ENCODE data around the gene RNF150. TPM values are rescaled to one million over a fixed set of nuclear protein-coding genes. Genes with fewer than 3 reads are reported as not detected.

RNF150 gene
- total and polyA plus RNA-seq, 8 donors: 0.31 to 88.1 (median 8.3) TPM

- 86 to 95% (median 91%) methylated on average over 3 of the region's 3 CpGs for WGBS, 5 donors
- Histone ChIP-seq H3K27me3 (no peaks in the 10 kb centered on the region), H3K9me3 (no peaks in the 10 kb centered on the region), H3K36me3 (no peaks in the 10 kb centered on the region), H3K4me3 (no peak overlapping the region), H3K27ac (no peak overlapping the region), H3K4me1 (no peaks in the 10 kb centered on the region)
- intact Hi-C loops (cut with DNase I; ENCODE audit: low total_unique reads): no loop called here
- TF ChIP-seq POLR2AphosphoS5 (IDR thresholded peaks at IDR 0.05): no peak
- TF ChIP-seq POLR2A (IDR thresholded peaks at IDR 0.05): no peak
- TF ChIP-seq, protein P1, sequence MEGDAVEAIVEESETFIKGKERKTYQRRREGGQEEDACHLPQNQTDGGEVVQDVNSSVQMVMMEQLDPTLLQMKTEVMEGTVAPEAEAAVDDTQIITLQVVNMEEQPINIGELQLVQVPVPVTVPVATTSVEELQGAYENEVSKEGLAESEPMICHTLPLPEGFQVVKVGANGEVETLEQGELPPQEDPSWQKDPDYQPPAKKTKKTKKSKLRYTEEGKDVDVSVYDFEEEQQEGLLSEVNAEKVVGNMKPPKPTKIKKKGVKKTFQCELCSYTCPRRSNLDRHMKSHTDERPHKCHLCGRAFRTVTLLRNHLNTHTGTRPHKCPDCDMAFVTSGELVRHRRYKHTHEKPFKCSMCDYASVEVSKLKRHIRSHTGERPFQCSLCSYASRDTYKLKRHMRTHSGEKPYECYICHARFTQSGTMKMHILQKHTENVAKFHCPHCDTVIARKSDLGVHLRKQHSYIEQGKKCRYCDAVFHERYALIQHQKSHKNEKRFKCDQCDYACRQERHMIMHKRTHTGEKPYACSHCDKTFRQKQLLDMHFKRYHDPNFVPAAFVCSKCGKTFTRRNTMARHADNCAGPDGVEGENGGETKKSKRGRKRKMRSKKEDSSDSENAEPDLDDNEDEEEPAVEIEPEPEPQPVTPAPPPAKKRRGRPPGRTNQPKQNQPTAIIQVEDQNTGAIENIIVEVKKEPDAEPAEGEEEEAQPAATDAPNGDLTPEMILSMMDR (IDR thresholded peaks at IDR 0.05): no peak
- no peak for TF ChIP-seq EP300 (IDR thresholded peaks at IDR 0.05)
- no peak for DNase-seq
Measured at GRCh38 chr4:141102367-141102766, 30.9 kb downstream of the RNF150 start.

GRCh38 chr4:141101511-141101910 is 31.8 kb downstream of the RNF150 start:
- no peak overlapping the region for H3K27ac ChIP-seq
- no peak for DNase-seq
- 81 to 91% (median 84%) methylated on average over 4 of the region's 4 CpGs for WGBS, 5 donors

GRCh38 chr4:141099326-141099725 is 33.9 kb downstream of the RNF150 start:
- no peak overlapping the region for H3K27ac ChIP-seq

More at GRCh38 chr4:141101511-141101910, 31.8 kb downstream of the RNF150 start:
- Histone ChIP-seq H3K36me3 (no peaks in the 10 kb centered on the region), H3K4me1 (no peaks in the 10 kb centered on the region), H3K9me3 (no peaks in the 10 kb centered on the region), H3K4me3 (no peak overlapping the region), H3K27me3 (no peaks in the 10 kb centered on the region)
- intact Hi-C loops (cut with DNase I; ENCODE audit: low total_unique reads): no loop called here
- TF ChIP-seq POLR2AphosphoS5 (IDR thresholded peaks at IDR 0.05) (no peak), EP300 (IDR thresholded peaks at IDR 0.05) (no peak), POLR2A (IDR thresholded peaks at IDR 0.05) (no peak)
- TF ChIP-seq, protein P1 (IDR thresholded peaks at IDR 0.05): no peak

DNA sequence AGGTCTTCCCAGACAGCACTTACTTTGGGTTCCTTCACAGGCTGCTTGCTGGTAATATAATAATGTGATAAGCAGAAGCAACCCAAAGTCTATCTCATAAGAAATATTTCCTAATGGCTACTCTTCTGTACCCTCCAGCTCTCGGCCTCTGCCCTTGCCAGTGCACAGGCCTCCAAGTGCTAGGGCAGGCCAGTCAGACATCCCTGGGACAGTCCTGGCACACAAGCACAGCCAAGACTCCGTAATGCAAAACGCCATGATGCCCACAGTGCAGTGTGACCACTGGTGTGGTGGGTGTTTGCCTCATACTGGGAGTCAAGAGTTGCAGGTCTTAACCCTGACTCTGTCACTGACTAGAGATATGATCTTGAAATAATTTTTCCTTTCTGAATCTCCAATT is 35.1 kb downstream of the RNF150 start:
- WGBS, 5 donors: 83 to 94% (median 92%) methylated on average over 3 of the region's 3 CpGs
- Histone ChIP-seq H3K27me3 (no peaks in the 10 kb centered on the region), H3K9me3 (no peaks in the 10 kb centered on the region), H3K4me1 (no peaks in the 10 kb centered on the region), H3K27ac (no peak overlapping the region), H3K4me3 (no peak overlapping the region), H3K36me3 (no peaks in the 10 kb centered on the region)
- DNase-seq: no peak
- intact Hi-C loops (cut with DNase I; ENCODE audit: low total_unique reads): no loop called here
- TF ChIP-seq, protein P1 (IDR thresholded peaks at IDR 0.05): no peak
- TF ChIP-seq POLR2A (IDR thresholded peaks at IDR 0.05) (no peak), POLR2AphosphoS5 (IDR thresholded peaks at IDR 0.05) (no peak), EP300 (IDR thresholded peaks at IDR 0.05) (no peak)

More at GRCh38 chr4:141099326-141099725, 33.9 kb downstream of the RNF150 start:
- no peak for DNase-seq
- no peaks in the 10 kb centered on the region for H3K27me3 ChIP-seq
- H3K36me3 ChIP-seq: no peaks in the 10 kb centered on the region
- no peaks in the 10 kb centered on the region for H3K9me3 ChIP-seq
- no peak for TF ChIP-seq POLR2AphosphoS5 (IDR thresholded peaks at IDR 0.05)
- TF ChIP-seq, protein P1 (IDR thresholded peaks at IDR 0.05): no peak
- TF ChIP-seq EP300 (IDR thresholded peaks at IDR 0.05): no peak
- TF ChIP-seq POLR2A (IDR thresholded peaks at IDR 0.05): no peak
- H3K4me1 ChIP-seq: no peaks in the 10 kb centered on the region
- 80 to 97% (median 91%) methylated on average over 1 of the region's 1 CpG for WGBS, 5 donors
- H3K4me3 ChIP-seq: no peak overlapping the region
- intact Hi-C loops (cut with DNase I; ENCODE audit: low total_unique reads): no loop called here

Data from stomach (tissue), 9 donors.